Panc1 (cell line): ENCODE measurements around the gene MXD3. TPM values are rescaled to one million over a fixed set of nuclear protein-coding genes. Genes with fewer than 3 reads are reported as not detected.

Experiments
- ATAC-seq: fragments of 200-7000 bp; cut with Tn5 transposase; 2 replicates; pipeline ENCODE4 v1.9.1; 2020; ENCODE audit warnings: mild to moderate bottlenecking, moderate library complexity
- BruUV-seq: library from RNA; stranded (reverse); fragments of 400-500 nt; replicated peaks from 2 replicates; lab custom pipeline; 2021; lab: Mats Ljungman, UMichigan
- CTCF ChIA-PET: fragments of 300-600 bp; sonication (Branson Sonifier 250); formaldehyde crosslinking; loops from one replicate; lab custom pipeline; 2022; ENCODE audit warnings: antibody characterized with exemption; lab: Charles Lee
- POLR2A ChIA-PET: fragments of 300-600 bp; sonication (Branson Sonifier 250); formaldehyde crosslinking; loops from one replicate; lab custom pipeline; 2022; ENCODE audit warnings: antibody characterized with exemption; lab: Charles Lee
- DNase-seq: peaks from one replicate; pipeline ENCODE4 v3.0.0-alpha.2; 2010; ENCODE audit warnings: low read depth, low spot score
- H3K27ac ChIP-seq: 2 replicates; pipeline ENCODE4 v1.5.1; 2011; ENCODE audit warnings: mild to moderate bottlenecking, low read length, inconsistent platforms
- H3K27me3 ChIP-seq: fragments of 200-500 bp; sonication (Bioruptor generic); 2 replicates; pipeline ENCODE4 v1.6.0; 2014; ENCODE audit warnings: low read length, inconsistent platforms; ENCODE audit not compliant: control insufficient read depth, insufficient read depth
- H3K36me3 ChIP-seq: fragments of 200-500 bp; sonication (Bioruptor generic); 2 replicates; pipeline ENCODE4 v1.5.1; 2014; ENCODE audit warnings: inconsistent platforms, mild to moderate bottlenecking, low read length, moderate library complexity; ENCODE audit not compliant: control insufficient read depth, insufficient read depth
- H3K4me1 ChIP-seq: 2 replicates; pipeline ENCODE4 v1.5.1; 2011; ENCODE audit warnings: inconsistent platforms, mild to moderate bottlenecking, low read length, moderate library complexity; ENCODE audit not compliant: control insufficient read depth, insufficient read depth
- H3K4me3 ChIP-seq, 2 experiments: 2 replicates each; pipeline ENCODE4 v1.5.1; 2011 to 2012; ENCODE audit warnings: low read depth in 2 of 2, low read length in 2 of 2, mild to moderate bottlenecking in 2 of 2, inconsistent platforms in 1 of 2, moderate library complexity in 1 of 2
- H3K9me3 ChIP-seq: fragments of 200-500 bp; sonication (Bioruptor generic); 2 replicates; pipeline ENCODE4 v1.5.1; 2014; ENCODE audit warnings: low read depth, mild to moderate bottlenecking, inconsistent platforms, low read length, moderate library complexity; ENCODE audit not compliant: control insufficient read depth, insufficient read depth
- POLR2AphosphoS5 ChIP-seq: IDR thresholded peaks from 2 replicates; pipeline ENCODE4 v1.6.1; 2012; ENCODE audit warnings: mild to moderate bottlenecking, low read depth, low read length, moderate library complexity
- SIN3A ChIP-seq: IDR thresholded peaks from 2 replicates; pipeline ENCODE4 v1.6.1; 2012; ENCODE audit warnings: low read depth, mild to moderate bottlenecking, low read length, moderate library complexity, borderline replicate concordance; ENCODE audit not compliant: insufficient read depth
- TCF7L2 ChIP-seq: IDR thresholded peaks from 2 replicates; pipeline ENCODE4 v1.6.1; 2011; ENCODE audit warnings: mild to moderate bottlenecking, low read depth, low read length, inconsistent platforms
- in situ Hi-C: cut with HindIII; loops from 2 replicates; pipeline ENCODE4 v1.10.0; 2016; ENCODE audit warnings: low sequenced_read_pairs, low pct_unique_long_range_greater_than_20kb
- intact Hi-C: fragments of 100-400 bp; cut with micrococcal nuclease; formaldehyde crosslinking; loops from one replicate; pipeline ENCODE4 v1.10.0; 2022; ENCODE audit not compliant: unreplicated experiment
- total RNA-seq: library from RNA; stranded (reverse); gene quantifications from one replicate; pipeline ENCODE4 v1.2.1, GENCODE V29; 2021; ENCODE audit not compliant: unreplicated experiment
- TF ChIP-seq, protein P1 (sequence below), 2 experiments: IDR thresholded peaks; 2 replicates each; pipeline ENCODE4 v1.6.1; 2011 to 2012; ENCODE audit warnings: low read depth in 2 of 2, control low read depth in 1 of 2, low read length in 1 of 2, mild to moderate bottlenecking in 1 of 2, moderate library complexity in 1 of 2; ENCODE audit not compliant: insufficient read depth in 1 of 2
- TF ChIP-seq, protein P2 (sequence below): fragments of 450-650 bp; IDR thresholded peaks from 2 replicates; pipeline ENCODE4 v1.5.1; 2017; ENCODE audit warnings: mild to moderate bottlenecking

Gene MXD3
- total RNA-seq, 1 experiment from 2014 or later = 12.0 TPM

DNA sequence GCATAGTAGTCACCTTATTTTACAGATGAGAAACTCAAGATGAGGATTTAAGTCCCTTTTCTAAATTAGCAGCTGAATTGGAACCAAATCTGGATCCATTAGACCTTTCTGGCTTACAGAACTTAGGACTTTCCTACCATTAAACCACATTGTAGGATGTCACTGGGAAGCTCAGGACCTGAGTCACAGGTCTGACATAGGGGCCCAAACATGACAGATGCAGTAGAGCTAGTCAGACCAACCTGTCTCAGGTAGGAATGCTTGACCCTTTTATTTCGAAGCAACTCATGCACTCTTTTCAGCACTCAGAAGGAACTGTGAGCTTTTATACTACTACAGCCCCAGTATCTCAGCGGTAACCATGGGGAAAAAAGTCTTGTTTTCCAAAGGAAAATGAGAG, 10.7 kb downstream of the MXD3 start:
- BruUV-seq = no TSS peak
- POLR2A ChIA-PET = interaction anchor here (0.6 kb wide), 1 partner anchor 45 kb away, joined by 5 read pairs; no protein-coding TSS in a partner anchor
- Histone ChIP-seq H3K36me3 (no peaks in the 10 kb centered on the region; the same call in 1 of the 2 replicates), H3K4me3 (no peak overlapping the region), H3K4me1 (peaks cover 32% of the 10 kb centered on the region), H3K27ac (no peak overlapping the region), H3K27me3 (no peaks in the 10 kb centered on the region), H3K9me3 (no peaks in the 10 kb centered on the region)
- in situ Hi-C loops (no loop called here), intact Hi-C loops (loop anchor here (5.0 kb wide), 1 partner anchor 189 kb away; no protein-coding TSS in a partner anchor)
- DNase-seq (no peak), ATAC-seq (no peak)
- CTCF ChIA-PET = interaction anchor here (1.0 to 1.2 kb wide), 2 partner anchors 9 to 187 kb away, joined by 3 to 4 read pairs; no protein-coding TSS in a partner anchor
- no peak for TF ChIP-seq TCF7L2
- TF ChIP-seq, protein P1, sequence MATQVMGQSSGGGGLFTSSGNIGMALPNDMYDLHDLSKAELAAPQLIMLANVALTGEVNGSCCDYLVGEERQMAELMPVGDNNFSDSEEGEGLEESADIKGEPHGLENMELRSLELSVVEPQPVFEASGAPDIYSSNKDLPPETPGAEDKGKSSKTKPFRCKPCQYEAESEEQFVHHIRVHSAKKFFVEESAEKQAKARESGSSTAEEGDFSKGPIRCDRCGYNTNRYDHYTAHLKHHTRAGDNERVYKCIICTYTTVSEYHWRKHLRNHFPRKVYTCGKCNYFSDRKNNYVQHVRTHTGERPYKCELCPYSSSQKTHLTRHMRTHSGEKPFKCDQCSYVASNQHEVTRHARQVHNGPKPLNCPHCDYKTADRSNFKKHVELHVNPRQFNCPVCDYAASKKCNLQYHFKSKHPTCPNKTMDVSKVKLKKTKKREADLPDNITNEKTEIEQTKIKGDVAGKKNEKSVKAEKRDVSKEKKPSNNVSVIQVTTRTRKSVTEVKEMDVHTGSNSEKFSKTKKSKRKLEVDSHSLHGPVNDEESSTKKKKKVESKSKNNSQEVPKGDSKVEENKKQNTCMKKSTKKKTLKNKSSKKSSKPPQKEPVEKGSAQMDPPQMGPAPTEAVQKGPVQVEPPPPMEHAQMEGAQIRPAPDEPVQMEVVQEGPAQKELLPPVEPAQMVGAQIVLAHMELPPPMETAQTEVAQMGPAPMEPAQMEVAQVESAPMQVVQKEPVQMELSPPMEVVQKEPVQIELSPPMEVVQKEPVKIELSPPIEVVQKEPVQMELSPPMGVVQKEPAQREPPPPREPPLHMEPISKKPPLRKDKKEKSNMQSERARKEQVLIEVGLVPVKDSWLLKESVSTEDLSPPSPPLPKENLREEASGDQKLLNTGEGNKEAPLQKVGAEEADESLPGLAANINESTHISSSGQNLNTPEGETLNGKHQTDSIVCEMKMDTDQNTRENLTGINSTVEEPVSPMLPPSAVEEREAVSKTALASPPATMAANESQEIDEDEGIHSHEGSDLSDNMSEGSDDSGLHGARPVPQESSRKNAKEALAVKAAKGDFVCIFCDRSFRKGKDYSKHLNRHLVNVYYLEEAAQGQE (IDR thresholded peaks at IDR 0.05; ENCODE audit: insufficient read depth in 1 of 2, low read depth in 2 of 2, low read length in 1 of 2) = no peak

GRCh38 chr5:177300236-177300880, 11.3 kb downstream of the MXD3 start:
- H3K27ac ChIP-seq = peak overlapping the region; percentile 30; the same call in 1 of the 2 replicates
- POLR2A ChIA-PET = interaction anchor here (0.6 kb wide), 1 partner anchor 46 kb away, joined by 5 read pairs; no protein-coding TSS in a partner anchor
- CTCF ChIA-PET = no interaction called here
- in situ Hi-C loops = no loop called here
- no peaks in the 10 kb centered on the region for H3K9me3 ChIP-seq
- DNase-seq (no peak), ATAC-seq (no peak)
- intact Hi-C loops = loop anchor here (5.0 kb wide), 1 partner anchor 188 kb away; no protein-coding TSS in a partner anchor
- peaks cover under 1% of the 10 kb centered on the region; the same call in 1 of the 2 replicates for H3K36me3 ChIP-seq
- H3K4me1 ChIP-seq = peaks cover 31% of the 10 kb centered on the region
- no peak overlapping the region for H3K4me3 ChIP-seq
- H3K27me3 ChIP-seq = no peaks in the 10 kb centered on the region
- BruUV-seq = no TSS peak
- TF ChIP-seq, protein P1 (IDR thresholded peaks at IDR 0.05; ENCODE audit: insufficient read depth in 1 of 2, low read depth in 2 of 2, low read length in 1 of 2) = no peak
- TF ChIP-seq POLR2AphosphoS5 (no peak), TCF7L2 (no peak), SIN3A (no peak)
- TF ChIP-seq, protein P2, sequence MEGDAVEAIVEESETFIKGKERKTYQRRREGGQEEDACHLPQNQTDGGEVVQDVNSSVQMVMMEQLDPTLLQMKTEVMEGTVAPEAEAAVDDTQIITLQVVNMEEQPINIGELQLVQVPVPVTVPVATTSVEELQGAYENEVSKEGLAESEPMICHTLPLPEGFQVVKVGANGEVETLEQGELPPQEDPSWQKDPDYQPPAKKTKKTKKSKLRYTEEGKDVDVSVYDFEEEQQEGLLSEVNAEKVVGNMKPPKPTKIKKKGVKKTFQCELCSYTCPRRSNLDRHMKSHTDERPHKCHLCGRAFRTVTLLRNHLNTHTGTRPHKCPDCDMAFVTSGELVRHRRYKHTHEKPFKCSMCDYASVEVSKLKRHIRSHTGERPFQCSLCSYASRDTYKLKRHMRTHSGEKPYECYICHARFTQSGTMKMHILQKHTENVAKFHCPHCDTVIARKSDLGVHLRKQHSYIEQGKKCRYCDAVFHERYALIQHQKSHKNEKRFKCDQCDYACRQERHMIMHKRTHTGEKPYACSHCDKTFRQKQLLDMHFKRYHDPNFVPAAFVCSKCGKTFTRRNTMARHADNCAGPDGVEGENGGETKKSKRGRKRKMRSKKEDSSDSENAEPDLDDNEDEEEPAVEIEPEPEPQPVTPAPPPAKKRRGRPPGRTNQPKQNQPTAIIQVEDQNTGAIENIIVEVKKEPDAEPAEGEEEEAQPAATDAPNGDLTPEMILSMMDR = no peak
